ENCODE results near the gene CDC42BPA.
"Not testable (repeated sequence)": the region's sequence is repeated elsewhere in the genome, so short reads cannot be mapped to it uniquely, and the experiment has no call there.

GRCh38 chr1:227105291-227105690 is 213.0 kb downstream of the CDC42BPA start:
- not testable (repeated sequence) for TF ChIP-seq TCF12 (IDR thresholded peaks at IDR 0.05; ENCODE audit: low read depth, low read length); CTCF (IDR thresholded peaks at IDR 0.05; ENCODE audit: control extremely low read depth in 1 of 3, insufficient read depth in 1 of 3, low read depth in 1 of 3, low read length in 3 of 3); TAF1 (IDR thresholded peaks at IDR 0.05; ENCODE audit: low read depth, low read length); KDM1A (IDR thresholded peaks at IDR 0.05; ENCODE audit: borderline replicate concordance, low read length)

Measured in H1 (cell line).